GM18502 (cell line): ENCODE measurements around the gene CTXND1.
"Not testable (repeated sequence)": the region's sequence is repeated elsewhere in the genome, so short reads cannot be mapped to it uniquely, and the experiment has no call there.

ENCODE experiments used
- ATAC-seq: cut with Tn5 transposase; IDR thresholded peaks from one replicate; pipeline ENCODE4 v1.9.1; 2021; ENCODE audit warnings: mild to moderate bottlenecking; ENCODE audit not compliant: unreplicated experiment, poor library complexity

Gene CTXND1

DNA sequence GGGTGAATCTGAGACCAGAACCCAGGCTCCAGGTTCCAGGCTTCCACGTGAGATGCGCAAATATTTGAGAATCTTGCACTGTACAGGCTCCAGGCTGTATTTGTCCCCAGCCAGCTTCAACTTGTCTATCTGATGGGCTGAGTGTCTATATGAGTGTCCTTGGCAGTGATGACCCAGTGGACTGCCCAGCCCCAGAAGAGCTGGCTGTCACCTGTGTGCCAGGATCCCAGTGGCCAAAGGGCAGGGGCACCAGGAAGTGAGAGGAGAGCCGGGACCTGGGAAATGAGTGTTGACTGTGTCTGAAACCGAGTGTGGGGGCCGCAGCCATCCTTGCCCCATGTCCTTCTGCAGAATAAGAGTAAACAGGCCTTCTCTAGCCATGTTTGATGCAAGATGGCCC lies 88.8 kb downstream of the CTXND1 start:
- ATAC-seq, result no peak

DNA sequence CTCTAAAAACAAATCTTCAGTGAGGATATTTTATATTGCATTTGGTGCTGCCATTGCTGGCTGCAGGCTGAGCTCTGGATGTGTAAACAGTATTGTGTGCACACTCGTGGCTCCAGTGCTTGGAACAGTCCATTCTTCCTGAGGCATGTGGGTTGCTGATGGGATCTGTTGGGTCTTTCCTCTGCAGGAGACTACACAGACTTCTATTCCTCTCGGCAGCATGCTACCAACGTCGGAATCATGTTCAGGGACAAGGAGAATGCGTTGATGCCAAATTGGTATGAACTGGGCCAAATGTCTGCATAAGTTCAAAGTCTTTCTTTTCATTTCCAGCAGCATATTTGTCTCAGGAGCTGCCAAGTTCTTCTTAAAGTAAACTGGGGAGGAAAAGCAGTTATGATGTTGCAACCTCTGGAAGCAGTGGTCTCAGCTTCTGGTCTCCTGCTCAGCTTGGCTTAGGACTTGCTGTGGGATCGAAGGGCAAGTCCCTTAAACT lies 89.9 kb downstream of the CTXND1 start:
- ATAC-seq, result no peak

DNA sequence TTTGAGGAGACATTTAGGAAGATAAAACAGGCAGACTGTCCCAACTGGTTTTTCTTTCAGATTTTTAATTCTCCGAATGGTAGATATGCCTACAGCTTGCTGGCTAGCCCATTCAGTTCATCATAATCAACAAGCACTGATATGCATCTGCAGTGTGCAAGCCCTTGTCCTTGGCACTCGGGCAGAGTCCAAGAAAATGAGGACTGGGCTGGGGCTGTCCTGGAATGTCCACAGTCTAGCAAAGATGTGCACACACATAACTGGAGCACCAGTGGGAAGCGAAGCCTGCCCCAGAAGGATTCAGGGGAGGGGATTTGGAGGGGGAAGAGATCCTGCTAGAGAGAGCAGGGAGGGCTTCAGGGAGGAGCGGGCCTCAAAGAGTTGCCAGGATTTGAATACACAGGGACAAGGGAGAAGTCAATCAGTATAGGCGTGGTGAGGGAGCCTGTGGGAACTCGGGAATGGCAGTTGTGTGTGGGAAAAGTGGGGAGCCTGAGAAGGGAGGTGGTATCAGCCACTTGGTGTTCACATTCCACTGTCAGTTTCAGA lies 90.5 kb downstream of the CTXND1 start:
- no peak for ATAC-seq

DNA sequence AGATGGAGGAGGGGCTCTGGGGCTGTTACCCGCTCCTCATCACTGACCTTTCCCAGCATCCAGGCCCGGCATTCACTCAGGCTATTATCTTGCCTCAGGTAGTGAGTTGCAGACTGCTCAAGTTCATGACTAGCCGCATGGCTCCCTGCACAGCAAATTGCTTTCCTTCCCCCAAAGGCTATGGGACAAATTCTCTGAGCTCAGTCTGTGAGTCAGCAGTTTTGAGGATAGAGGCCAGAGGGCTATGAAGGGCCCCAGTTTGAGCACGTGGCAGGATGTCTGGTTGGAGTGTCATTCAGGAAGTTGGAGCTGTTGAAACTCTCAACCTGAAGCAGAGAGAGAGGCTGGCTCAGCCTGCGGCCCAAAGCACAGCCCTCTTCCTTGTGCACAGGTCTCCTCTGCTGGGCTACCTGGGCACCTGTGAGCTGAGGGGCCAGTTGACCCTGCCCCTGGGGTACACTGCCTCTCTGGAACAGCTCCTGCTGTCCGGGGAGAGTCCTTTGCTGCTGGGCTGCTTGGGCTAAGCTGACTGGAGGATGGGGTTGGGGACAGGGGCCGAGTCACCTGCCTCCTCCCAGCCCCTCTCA lies 91.3 kb downstream of the CTXND1 start:
- peak; percentile 71 for ATAC-seq

DNA sequence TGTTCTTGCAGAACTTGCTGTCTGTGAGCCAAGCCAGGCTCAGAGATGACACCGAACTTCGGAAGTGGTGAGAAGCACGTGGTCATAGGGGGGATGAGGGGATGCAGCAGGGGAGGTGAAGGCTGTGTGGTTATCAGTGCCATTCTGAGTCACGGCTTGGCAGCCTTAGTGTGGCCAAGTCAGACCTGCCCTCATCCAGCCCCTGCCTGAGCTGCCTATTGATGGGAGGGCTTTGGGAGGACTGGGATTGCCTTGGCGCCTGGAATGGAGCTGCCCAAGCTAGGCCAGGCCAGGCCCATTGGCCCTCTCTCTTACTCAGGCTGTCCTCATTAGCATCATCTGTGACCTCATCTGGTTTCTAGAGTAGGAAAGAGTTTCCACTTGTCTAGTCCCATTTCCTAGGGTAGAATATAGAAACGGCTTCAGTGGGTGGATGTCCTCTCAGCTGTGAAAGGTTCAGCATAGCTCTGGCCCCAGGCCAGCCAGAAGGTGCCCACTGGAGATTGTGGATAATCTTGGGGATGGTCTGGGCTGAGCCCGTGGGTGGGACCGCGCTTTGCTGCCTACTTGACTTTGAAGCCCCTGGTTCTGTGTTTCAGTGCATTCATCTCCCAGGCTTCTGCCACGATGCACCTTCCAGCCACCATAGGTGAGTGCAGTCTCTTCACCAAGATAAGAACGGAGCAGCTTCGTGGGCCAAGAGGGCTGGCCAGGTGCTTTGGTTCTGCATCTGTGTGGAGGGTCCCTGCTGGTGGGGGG lies 92.0 kb downstream of the CTXND1 start:
- ATAC-seq, result no peak

DNA sequence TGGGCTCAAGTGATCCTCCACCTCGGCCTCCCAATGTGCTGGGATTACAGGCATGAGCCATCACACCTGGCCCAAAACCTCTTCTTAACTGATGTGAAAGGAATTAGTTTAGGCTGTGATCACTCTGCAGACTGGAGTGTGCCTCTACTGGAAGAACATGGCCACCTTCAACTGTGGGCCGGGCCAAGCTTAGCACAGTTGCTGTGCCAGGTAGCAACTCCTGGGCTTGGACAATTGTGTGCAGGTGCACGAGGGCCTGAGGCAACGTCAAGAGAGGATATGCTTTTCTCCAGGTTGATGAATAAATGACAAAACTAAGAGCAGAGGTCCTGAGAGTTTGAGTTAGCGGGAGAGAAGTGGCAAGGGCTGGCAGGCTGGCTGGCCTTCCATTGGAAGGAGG lies 92.7 kb downstream of the CTXND1 start:
- ATAC-seq, result no peak

DNA sequence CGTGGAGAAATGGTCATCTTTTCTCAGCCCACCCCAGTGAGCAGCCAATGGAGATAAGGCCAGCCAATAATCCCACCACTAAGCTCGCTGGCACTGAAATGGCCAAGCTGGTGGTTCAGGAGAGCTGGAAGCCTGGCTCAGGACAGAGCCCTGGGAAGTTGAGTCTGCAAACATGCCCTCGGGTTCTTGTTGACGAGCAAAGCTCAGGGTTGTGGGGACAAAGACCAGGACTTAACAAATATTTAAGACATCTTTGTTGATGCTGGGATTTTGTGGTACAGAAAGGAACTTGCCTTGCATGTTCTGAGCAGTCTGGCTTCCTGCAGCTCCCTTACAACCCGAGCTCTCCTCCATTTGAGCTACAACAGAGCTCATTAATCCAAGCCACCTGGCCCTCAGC lies 94.8 kb downstream of the CTXND1 start:
- ATAC-seq, result no peak

DNA sequence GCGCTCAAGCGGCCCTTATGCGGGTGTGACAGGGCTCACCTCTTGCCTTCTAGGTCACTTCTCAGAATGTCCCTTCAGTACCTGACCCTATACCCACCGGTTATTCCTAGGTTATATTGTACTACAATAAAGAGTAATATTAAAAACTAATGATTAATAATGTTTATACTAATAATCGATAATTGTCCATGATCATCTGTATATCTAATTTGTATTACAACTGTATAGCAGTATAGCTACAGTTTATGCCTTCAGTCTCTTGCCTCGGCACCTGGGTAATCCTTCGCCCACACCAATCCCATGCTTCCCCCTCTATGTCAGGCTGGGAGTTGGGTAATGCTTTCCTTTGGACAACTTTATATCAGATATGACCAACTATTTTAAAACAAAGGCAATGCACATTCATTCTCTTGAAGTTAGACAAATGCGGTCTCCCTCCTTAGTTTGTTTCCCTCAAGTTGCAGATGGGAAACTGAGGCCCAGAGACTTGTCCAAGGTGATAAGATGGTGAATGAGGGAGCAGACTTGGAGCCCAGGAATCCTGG lies 95.8 kb downstream of the CTXND1 start:
- ATAC-seq, result no peak

DNA sequence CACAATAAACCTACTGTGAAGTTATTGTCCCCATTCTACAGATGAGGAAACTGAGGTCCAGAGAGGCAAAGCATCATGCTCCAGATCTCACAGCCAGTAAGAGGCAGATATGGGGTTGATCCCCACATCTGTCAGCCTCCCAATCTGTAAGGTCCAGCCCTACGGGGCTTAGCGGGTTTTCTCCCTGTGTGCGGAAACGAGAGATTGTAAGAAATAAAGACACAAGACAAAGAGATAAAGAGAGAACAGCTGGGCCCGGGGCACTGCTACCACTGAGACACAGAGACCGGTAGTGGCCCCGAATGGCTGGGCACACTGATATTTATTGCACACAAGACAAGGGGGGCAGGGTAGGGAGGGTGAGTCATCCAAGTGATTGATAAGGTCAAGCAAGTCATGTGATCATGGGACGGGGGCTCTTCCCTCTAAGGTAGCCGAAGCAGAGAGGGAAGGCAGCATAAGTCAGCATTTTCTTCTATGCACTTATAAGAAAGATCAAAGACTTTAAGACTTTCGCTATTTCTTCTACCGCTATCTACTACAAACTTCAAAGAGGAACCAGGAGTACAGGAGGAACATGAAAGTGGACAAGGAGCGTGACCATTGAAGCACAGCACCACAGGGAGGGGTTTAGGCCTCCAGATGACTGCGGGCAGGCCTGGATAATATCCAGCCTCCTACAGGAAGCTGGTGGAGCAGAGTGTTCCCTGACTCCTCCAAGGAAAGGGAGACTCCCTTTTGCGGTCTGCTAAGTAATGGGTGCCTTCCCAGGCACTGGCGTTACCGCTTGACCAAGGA lies 96.4 kb downstream of the CTXND1 start:
- not testable (repeated sequence) for ATAC-seq

DNA sequence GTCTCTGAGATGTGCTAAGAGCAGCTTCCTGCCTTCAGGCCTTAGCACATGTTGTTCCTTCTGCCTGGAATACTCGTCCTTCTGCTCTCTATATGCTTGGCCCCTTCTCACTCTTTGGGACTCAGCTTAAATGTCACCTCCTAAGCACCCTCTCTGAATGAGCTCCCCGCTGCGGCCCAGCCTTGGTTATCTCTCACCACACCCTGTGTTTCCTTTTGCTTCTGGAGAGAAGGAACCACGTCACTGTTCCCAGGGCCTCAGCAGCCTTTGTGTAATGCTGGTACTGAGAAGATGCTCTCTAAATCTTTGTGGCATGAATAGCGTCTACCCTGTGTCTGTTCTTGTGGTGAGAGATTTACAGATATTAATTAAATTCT lies 97.0 kb downstream of the CTXND1 start:
- no peak for ATAC-seq

DNA sequence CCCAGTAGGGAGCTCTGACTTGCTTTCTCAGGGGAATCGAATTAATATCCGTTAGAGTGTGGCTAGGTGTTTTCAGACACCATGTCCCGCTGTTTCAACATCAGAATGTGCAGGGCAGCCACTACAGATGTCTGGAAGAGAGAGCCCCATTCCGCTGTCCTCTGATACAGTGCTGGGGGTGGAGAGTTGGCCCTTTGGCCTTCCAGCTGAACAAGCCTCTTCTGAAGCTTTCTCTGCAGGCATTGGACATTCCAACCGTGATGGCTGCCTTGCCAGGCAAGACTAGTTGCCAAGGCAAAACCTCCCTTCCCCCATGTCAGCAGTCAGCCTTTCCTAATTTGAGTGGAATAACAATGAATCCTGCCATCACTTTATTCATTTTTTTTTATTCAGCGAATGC lies 97.7 kb downstream of the CTXND1 start:
- no peak for ATAC-seq

DNA sequence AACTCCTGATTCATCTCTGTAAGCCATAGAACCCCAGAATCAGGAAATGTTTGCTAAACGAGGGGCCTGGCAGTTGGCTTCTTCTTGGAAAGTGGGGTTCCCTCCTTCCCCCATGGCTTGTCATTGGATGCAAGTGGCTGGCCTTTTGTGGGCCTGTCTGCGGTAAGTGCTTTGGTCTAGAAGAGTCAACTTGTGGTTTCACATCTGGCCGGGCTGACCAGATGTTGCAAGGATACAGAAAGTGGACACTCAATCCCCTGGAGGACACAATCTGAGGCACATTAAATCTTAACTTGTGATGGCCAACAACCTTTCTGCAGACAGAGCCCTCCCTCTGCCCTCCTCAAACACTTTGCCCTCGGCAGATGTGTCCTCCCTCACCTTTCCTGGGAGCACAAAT lies 98.1 kb downstream of the CTXND1 start:
- no peak for ATAC-seq

DNA sequence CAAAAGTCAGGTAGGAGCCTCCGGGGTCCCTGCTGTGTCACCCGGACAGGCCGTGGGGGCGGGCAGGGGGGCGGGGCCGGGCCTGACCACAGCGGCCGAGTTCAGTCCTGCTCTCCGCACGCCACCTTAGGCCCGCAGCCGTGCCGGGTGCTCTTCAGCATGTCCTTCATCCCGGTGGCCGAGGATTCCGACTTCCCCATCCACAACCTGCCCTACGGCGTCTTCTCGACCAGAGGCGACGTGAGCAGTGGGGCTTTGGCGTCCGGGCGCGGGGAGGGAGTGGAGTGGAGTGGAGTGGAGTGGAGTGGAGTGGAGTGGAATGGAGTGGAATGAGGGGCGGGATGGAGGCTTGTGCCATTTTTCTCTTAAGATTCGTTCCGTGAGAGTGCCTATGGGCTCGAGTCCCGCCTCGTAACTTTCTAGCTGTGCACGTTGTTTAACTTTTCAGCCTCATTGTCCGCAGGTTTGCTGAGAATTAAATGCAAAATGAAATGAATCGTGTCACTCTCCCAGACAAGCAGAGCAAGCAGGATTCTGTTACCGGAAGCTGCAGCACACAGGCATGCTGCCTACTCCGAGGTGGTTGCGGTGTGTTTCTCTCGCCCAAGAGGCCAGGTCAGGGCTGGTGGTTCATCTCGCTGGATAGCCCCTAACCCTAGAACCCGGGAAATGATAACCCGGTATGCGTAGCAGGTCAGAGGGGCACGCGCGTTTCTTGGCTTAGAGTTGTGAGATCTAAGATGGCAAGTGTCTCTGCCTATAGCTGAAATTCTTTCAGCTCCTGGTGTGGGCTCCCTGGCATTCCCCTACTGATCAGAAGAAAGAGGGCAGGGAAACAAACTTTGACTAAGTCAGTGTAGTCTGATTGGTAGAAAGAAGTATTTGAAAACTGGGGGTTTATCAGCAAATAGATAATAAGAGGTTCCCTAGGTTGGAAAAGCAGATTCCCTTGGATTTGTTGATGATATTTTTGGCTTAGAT lies 98.8 kb downstream of the CTXND1 start, which contains the start of gene FAH:
TSS of gene FAH (plus strand) at position 104 of the 981 bp plus-strand sequence. CDS start at position 160, 56 bp downstream.
- ATAC-seq, result peak; percentile 51

DNA sequence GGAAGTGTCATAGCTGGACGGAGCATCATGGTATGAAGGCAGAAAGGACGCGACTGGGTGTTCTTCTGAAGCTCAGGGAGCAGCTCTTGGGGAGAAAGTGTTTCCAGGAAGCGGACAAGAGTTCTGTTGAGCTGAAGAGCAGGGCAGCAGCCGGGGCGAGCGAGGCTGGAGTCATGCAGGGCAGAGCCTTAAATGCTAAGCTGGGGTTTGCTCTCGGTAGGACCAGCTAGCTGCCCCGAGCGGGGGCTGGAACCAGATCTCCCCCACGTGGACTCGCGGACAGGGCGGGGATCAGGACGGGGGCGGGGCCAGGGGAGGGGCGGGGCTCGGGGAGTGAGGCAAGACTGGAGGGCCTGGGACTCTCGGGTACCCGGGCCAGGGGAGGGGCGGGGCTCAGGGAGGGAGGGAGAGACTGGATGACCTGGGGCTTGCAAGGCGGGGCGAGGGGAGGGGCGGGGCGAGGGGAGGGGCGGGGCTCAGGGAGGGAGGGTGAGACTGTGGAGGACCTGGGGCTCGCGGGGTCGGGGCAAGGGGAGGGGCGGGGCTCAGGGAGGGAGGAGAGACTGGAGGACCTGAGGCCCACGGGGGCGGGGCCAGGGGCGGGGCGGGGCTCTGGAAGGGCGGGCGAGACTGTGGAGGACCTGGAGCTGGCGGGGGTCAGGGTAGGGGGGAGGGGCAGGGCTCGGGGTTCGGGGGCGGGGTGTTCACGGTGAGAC lies 99.7 kb downstream of the CTXND1 start:
- ATAC-seq, result peak; percentile 60

DNA sequence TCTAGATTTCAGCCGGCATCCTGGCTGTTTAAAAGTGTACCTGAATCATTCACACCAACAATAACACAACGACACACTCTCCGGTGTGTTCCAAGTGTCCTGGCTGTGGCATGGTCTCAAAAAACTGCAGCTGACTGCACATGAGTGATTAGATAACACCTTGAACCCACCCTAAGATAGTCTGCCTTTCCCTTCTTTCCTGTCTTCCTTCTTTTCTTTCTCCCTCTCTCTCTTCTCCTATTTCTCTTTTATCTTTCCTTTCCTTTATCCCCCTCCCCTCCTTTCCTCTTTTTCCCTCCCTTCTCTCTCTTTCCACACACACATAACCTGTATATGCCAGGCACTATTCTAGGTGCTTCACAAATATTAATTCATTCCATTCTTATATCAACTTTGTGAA lies 100.4 kb downstream of the CTXND1 start:
- no peak for ATAC-seq

DNA sequence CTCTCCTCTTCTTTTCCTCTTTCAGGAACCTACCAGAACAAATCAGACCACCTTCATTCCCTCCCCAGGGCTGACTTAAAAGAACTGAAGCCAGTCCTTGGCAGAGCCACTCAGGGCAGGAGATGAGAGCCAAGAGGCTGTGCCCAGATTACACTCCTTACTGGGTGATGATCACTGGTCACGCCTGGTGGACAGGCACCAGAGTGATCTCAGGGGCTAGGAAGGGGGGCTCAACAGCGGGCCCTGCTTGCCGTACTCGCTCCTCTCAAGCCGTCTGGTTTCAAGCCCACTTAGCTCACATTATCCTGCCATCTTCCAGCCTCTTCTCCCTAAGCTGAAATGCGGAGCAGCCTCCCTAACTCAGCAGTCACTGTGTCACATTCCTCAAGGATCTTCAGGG lies 100.9 kb downstream of the CTXND1 start:
- no peak for ATAC-seq
